Stimulated activated CD8-positive, alpha-beta memory T cell treated with anti-CD3 and anti-CD28 coated beads, Interleukin-15, amount 100 ng/mL, for 4 hours (primary cell): ENCODE results near the gene ZNF366.

Experiments used
- DNase-seq, 2 donors: peaks; one replicate each; pipeline ENCODE4 v3.0.0-alpha.2; 2020; ENCODE audit warnings: low read depth in 2 of 2

The ZNF366 gene

DNA sequence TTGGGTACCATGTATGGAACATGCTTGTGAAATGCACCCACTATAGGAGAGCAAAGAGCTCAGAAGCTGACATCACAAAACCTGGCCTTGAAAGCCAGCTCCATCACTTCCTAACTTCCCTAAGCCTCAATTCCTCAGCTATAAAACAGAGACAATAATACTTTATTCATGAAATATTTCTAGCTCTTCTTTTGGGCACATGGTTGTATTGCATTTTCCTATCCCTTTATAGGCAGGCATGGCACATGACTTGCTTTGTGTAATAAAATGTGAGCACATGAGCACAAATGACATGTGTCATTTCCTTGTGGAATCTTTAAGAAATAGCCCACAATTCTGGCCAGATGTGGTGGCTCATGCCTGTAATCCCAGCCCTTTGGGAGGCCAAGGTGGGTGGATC is 18.5 kb downstream of the ZNF366 start:
- DNase-seq, result no peak

DNA sequence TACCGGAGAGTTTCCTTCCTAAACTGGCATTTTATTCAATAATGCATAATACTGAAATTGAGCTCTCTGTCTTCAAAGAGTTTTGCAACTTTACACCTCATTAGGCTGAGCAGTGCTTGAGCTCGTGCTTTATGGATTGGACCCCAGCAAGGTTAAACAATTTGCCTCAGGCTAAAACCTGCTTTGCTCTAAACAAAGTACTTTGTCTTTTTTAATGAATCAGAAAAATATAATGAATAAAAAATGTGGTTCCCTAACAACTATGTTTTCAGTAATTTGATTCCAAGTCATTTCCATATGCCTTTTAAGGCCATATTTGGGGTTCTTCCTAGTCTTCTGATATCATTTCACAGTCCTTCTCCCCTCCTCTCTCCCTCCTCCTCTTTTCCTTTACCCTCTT is 20.0 kb downstream of the ZNF366 start:
- DNase-seq, result no peak

- DNase-seq, result no peak
Observed at GRCh38 chr5:72486371-72486770, 20.8 kb downstream of the ZNF366 start.

GRCh38 chr5:72485430-72485974 is 21.7 kb downstream of the ZNF366 start:
- no peak for DNase-seq

DNA sequence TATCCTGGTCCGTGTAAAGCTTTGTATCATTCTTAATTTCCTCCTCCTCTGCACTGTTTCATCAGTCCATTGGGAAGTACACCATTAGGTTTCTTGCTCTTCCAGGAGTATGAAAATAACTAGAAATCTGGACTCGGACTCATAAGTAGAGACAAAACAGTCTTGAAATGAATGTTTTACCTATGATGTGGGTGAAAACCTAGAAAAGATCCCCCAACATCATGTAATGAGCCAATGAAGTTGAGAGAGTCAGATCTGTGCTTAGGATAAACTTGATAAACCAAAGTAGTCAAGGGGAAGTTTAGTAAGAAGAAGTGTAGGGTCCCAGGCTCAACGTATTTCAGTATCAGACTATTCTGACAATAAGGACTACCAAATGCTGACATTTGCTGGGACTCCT is 25.2 kb downstream of the ZNF366 start:
- no peak for DNase-seq

DNA sequence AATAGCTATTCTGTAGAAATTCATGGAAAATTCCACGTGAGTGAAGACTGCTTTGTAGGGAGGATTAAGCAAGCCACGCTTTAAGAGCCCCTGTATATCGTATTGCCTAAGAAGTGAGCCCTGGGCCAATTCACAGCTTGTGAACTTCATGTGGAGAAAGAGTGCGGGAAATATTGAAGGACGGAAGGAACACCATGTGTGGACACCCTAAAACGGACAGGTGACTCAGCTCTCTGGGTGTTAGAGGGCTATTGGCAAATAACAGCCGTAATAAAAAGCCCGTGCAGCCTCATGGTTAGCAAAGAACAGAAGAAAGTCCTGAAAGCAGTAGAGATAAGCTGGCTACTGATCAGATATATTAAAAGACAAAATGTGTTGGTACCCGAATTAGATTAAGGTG is 26.4 kb downstream of the ZNF366 start:
- no peak for DNase-seq

- no peak for DNase-seq
Observed at GRCh38 chr5:72479921-72480320, 27.3 kb downstream of the ZNF366 start.

DNA sequence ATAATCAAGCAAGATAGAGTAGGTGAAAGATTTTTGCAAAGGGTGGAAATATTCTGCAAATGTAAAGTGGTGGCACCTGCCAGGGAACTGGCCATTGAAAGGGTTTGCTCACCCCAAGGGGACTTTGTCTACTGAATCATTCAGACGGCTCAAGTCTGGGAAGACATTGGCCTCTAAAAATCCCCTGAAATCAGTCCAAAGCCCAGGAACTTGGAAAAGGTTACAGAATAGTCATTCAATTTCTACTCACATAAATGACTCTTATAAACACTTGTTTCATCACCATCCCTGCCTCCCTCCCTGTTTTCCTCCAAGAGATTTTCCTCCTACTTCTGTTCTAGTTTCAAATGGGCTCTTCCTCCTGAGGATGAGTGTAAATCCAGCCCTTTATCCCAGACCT is 28.5 kb downstream of the ZNF366 start:
- DNase-seq, result no peak

DNA sequence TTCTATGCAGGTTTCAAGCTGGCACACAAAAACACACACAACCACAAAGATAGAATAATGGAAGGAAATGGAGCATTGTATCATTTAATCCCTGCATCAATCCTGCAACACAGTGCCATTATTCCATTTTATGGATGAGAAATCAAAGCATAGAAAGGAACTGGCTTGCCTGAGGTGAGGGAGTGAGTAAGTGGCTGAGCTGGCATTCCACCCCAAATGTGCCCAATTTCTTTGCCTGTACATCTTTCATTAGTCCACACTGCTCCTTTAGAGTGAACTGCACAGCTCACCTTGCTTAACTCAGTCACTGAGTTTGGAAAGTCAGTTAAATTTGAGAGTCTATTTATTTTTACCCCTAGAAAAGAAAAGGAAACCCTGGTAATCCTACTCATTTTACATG is 28.9 kb downstream of the ZNF366 start:
- DNase-seq, result no peak

DNA sequence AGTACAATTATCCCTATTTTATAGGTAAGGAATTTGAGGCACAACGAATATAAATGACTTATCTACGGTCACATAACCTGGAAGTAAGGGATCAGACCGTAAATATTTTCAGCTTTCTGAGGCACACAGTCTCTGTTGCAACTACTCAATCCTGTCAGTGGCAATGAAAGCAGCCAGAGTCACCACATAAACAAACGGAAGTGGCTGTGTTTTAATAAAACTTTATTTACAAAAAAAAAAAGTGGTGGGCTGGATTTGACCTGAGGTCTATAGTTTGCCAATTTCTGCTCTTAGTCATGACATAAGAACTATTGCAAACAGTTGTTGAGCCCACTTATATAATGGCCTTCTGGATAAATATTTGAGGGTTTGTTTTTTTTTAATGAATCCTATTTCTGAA is 29.6 kb downstream of the ZNF366 start:
- DNase-seq, result no peak

GRCh38 chr5:72477176-72477575 is 30.0 kb downstream of the ZNF366 start:
- no peak for DNase-seq

DNA sequence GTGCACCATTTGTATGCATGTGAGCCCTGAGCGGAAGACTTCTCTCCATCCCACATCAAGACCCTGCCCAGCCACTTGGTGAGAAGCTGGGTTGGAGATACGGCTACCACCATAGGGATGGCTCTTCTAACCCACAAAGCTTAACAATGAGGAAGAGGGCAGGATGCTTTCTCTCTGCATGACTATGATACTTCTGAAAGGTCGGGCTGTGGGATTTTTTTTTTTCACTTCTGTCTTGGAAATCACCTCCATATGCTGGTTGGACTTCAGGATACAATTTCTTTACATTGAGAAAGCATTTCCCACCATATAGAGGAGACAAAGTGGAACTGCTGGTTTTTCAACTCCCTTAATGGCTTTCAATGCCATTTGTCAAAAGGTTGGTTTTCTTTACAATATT is 30.5 kb downstream of the ZNF366 start:
- no peak for DNase-seq

DNA sequence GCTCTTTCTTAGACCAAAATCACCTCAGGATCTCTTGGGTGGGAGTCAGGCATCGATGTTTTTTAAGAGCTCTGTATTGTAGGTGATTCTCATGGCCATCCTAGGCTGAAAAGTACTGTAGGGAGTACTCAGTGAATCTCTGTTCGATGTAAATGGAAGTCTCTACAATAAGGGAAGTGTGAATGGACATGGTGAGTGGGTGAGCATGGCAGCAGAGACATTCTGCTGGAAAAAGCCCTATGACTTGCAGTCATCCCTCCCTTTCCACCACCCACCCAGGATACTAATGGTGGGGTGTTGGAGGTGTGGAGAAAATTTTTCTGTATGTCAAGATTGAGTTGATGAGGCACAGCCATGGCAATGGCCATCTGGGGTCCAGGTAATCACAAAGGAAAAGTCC is 30.9 kb downstream of the ZNF366 start:
- no peak for DNase-seq

- DNase-seq, result no peak
Observed at GRCh38 chr5:72474516-72474915, 32.7 kb downstream of the ZNF366 start.

DNA sequence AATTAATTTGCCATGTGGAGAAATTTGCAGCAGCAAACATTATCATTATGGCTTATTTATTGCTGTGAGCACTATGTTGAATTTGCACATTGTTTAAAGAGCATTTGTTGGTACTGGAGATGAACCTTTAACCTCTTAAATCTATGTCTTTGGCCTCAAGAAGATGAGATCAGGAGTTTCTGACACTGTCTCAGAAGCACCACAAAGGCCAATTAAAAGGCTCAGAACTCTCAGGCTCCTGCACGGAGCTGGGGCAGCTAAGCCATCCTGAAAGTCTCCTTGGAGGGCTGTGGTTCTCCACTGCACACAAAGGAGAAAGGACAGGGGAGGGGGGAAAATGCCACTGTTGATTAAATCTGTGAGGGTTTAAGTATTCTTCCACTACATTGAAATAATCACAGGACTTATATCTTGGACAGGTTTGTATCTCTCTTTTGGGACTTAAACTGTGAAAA is 33.1 kb downstream of the ZNF366 start:
- DNase-seq, result no peak

DNA sequence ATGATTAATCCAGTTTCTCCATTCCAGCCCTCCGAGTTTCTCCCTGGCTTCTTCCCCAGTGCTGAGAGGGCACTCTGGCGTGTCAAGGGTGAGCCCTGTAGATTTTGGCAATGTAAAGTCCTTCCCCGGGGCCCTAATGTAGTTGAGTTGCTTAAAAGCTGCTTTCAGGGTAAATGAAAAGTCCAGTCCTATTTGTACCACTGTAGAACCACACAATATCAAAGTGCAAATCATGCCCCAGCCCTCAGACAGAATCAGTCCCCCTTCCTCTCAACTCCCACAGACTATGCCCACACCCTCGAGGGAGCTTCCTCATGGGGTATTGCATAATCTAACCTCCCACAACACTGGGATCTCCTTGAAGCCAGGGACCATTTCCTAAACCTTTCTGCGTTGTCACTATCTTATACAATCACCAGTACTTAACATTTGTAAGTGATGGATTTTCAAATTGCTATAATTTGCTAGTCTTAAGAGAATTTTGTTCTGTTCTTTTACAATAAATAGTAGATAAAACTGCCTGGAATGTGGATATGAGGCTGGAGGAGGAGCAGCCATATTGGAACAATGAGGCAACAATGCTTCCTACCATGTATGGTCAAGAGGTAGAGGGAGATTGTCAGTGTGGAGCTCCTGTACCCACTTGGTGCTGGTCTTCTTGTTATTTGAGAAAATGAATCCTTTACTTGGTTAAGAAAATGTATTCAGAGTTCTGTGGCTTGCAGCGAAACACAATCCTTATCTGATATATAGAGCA is 34.4 kb downstream of the ZNF366 start:
- no peak for DNase-seq

- no peak for DNase-seq
Observed at GRCh38 chr5:72472031-72472430, 35.2 kb downstream of the ZNF366 start.

DNA sequence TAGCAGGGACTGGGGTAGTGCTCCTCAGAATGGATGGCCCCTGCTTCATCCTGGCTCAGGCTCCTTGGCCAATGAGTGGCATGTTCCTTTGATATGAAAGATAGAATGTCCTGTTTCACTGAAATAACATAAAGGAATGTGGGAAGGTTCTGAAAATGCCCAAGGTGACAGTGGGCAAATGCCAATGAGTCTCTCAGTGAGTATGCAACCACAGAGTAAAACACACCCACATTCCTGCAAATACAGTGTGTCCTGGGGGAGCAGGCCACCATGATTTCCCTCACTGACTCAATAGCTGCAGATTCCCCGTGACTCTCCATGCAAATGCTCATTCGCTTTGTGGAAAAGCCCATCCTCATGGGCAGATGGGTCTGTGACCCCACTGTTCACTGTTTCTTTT is 36.4 kb downstream of the ZNF366 start:
- no peak for DNase-seq

GRCh38 chr5:72468606-72469005 is 38.6 kb downstream of the ZNF366 start:
- DNase-seq, result no peak

DNA sequence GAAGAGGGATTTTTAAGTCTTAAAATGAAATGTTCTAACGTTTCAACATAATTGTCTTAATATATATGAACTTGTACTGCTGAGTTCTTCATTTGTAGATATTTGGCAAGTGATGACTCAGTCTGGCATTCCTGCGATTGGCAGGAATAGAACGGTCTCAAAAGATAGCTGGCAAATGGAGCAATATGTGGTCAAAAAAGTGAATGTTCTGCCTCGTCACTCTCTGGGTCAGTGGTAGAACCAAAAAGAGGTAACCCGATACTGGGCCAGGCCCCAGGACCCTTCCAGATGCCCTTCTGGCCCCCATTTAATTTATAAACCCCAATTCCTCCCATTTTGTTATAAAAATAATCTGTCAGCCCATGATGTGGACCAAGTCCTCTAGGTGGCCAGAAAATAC is 39.2 kb downstream of the ZNF366 start:
- DNase-seq, result no peak

DNA sequence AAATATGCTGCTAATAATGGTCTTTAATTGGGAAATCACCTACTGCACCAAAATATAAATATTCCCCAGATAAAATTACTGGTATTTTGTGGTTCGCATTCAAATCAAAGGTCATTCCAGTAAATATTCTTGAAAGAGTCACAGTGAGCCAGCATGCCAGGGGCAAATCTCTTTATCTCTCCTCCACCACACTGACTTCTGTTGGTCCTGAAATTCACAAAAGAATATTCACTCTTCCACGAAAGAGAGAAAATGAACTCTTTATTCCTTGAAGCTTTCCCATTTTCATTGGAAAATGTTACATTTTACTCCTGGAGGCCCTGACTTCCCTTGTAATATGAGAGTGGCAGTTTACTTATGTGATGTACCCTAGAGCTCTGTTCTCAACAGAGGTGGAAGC is 39.7 kb downstream of the ZNF366 start:
- DNase-seq, result no peak

GRCh38 chr5:72465601-72466563 is 41.3 kb downstream of the ZNF366 start:
- DNase-seq, result no peak

GRCh38 chr5:72465066-72465465 is 42.1 kb downstream of the ZNF366 start:
- no peak for DNase-seq
